Measurements from ENCODE around the gene NID1.

Gene NID1

DNA sequence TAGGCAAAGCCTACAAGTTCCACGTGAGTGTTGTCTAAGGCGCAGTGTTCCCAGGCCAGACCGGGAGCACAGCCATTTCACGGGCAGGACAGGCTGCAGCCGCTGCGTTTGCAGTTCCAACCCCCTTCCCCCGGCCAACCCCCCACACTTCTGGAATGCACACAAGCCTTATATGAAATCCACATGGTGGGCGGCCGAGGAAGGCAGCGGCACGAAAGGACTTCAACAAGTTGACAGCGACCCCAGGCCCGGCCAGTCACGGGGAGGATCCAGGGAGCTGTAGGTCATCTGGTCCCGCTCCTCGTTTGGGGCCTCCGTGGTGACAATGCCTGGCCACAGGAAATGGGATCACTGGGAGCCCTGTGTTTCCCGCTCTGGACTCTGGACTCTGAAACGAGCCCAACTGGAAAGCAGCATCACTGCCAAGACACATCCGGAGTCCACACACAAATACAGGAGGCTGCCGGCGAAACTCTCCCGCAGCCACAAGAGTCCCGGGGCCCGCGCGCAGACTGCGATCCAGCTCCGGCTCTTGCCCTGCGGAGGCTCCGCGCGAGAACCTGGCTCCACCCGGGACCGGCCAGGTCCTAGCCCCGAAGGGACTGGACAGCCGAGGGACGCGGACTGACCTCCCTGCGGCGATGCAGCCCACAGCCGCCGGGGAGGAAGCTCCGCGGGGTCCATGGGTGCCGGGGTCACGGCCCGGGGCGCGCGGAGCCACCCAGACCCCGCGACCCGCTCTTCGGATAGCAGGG is 794 bp downstream of the NID1 start:
- DNase-seq: no peak

DNA sequence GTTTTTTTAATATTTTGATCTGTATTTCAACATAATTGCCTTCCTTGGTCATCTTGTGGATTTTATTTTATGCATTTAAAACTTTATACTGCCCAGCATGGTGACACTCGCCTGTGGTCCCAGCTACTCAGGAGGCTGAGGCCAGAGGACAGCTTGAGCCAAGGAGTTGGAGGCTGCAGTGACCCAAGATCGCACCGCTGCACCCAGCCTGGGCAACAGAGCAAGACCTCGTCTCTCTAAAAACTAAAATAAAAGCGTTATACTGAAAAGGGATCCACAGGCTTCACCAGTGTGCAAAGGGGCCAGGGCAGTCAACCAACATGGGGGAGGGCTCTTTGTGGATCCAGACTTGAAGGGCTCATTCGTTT is 1.4 kb downstream of the NID1 start:
- DNase-seq: no peak

DNA sequence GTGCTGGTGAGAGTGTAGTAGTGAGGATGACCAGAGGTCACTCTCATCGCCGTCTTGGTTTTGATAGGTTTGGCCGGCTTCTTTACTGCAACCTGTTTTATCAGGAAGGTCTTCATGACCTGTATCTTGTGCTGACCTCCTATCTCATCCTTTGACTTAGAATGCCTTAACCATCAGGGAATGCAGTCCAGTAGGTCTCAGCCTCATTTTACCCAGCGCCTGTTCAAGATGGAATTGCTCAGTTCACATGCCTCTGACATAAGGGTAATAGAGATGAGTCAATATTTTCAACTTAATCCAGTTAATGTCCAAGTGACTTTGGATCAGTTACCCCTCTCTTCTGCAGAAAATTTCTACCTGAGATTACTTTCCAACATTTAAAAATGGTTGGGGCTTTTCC is 4.6 kb downstream of the NID1 start:
- no peak for DNase-seq

DNA sequence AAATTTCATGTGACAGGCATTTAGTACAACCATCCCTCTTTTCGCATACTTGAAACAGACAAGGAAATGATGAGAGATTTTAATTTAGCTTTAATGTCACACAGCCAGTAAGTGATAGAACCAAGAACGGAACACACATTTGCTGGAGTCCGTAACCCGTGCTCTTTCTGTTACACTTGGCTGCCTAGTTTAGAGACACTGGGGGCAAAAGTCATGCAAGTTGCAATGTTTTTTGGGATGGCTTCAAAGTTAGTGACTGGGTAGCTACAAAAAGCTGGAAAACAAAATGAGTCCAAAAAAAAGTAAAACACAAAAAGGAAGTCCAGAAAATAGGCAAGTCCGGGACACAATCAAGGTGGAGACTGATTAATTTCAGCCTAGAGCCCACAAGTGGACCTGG is 5.9 kb downstream of the NID1 start:
- no peak for DNase-seq

DNA sequence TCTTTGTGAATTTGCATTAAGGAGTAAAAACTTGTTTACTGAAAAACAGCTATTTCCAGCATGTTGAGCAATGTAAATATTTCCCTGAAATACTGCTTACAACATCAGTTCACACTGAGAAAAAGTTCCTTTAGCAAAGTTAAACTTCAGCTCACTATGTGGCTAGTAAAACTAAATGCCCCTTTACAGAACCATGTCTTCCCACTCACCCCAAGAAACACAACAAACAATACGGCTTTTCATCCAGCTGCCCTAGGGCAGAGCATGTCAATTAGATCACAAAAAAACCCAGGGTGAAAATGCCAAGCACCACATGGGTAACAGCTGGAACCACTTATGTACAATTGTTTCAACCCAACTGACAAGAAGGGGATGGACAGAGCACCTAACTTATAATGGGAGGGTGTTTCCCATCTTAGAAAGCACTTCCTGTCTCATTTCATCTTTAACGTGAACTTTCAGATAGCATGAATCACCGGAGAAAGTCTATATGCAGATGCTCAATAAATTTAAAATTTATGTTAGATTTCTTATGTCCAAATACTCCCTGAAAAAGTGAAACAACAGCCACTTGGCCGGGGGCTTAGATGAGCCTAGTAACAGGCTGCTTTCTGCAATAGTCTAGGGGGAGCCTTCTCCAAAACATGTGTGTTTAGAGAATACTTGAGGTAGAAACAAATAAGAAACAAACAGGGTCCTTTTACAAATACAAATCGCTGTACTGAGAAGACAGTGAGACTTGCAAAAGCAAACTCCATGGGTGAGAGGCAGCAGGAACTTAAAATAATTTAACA is 6.6 kb downstream of the NID1 start:
- DNase-seq: no peak

DNA sequence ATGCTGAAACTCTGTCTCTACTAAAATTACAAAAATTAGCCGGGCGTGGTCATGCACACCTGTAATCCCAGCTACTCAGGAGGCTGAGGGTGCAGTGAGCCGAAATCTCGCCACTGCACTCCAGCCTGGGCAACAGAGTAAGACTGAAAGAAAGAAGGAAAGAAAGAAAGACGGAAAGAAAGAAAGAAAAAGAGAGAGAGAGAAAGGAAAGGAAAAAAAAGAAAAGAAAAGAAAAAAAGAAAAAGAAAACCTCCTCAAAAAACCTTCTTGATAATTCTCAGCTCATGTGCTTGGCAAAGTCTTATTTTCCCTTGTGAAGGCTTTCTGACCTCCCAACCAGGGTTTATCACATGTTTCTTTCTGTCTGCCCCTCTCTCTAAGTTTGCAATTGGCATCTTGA is 7.3 kb downstream of the NID1 start:
- no peak for DNase-seq

DNA sequence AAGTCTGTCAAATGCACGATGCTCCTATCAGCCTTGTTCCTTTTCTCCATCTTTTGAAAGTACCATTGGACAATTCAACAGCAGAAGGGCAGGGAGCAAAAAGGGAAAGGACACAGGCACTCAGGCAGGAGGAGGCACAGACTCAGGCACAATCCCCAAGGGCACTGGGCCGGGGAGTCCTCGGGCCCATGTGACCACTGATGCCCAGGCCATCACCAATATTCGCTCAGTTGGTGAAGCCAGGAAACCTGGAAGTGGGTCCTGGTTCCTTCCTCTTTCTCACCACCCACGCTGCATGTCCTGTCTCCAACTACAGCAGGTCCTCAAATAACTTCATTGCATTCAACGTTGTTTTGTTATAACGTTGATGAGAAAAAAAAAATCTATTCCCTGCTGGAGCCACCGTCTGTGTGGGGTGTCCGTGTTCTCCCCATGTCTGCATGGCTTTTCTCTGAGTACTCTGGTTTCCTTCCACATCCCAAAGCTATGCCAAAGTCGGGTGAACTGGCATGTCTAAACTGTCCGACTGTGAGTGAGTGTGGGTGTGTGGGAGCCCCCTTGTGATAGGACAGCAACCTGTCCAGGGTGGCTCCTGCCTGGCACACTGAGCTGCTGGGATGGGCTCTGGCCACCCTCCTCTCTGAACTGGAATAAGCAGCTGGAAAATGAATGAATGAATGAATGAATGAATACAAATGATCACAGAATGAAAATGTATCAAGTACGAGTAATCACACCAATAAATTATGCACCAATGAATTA is 12.5 kb downstream of the NID1 start:
- no peak for DNase-seq

DNA sequence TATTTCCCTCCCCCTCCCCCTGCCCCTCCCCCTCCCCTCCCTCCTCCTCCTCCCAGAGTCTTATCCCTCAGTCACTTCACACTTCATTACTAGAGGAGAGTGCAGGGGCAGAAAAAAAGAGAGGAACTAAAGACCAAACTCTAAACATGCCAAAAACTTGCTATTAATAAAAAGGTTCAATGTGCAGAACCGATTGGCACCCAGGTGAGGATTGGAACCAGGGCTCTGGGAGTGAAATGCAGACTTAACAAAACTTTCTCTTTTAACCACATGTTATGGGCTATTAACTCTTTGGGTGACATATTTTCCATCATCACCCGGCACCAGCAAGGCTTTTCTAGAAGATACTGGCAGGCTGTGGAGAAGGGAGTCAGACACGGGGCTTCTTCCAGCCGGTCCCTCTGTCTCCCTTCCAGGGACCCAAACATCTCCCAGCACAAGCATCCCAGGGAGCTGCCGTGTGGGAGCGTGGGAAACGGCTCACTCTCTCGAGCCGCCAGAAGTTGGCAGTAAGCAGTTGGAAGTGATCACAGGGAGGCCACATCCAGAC is 13.6 kb downstream of the NID1 start:
- no peak for DNase-seq

DNA sequence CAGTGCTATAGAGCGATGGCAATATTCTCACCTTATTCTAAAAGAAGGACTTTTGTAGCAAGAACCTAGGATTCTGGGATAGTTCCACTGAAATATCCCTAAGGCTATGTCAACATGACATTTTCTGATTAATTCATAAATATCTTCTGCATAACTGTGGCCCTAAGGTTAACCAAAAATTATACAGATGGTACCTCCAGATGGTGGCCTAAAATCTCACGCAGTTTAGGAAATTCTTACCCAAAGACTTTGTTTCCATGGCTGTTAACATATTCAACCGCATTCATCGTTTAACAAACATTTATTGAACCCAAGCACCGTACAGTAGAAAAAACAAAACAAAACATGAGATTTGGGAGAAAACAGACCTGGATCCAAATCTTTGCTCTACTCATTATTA is 19.1 kb downstream of the NID1 start:
- DNase-seq: no peak

DNA sequence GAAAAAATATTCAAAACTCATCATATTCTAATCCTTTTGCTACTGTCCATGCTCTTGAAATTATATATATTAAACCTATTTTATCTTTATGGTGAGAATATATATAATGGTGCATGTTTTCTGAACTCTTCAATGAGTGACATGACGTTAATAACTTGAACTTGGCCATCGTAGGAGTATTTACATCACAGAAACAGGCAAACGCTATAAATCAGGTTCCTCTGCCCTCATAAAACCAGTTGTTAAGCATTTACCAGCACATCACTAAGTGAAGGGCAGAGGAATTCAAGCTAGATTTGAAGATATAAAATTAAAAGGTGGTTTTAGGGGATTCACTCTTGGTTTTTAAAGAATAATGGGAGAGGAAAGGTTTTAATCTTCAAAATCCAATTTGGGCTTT is 20.5 kb downstream of the NID1 start:
- DNase-seq: no peak

DNA sequence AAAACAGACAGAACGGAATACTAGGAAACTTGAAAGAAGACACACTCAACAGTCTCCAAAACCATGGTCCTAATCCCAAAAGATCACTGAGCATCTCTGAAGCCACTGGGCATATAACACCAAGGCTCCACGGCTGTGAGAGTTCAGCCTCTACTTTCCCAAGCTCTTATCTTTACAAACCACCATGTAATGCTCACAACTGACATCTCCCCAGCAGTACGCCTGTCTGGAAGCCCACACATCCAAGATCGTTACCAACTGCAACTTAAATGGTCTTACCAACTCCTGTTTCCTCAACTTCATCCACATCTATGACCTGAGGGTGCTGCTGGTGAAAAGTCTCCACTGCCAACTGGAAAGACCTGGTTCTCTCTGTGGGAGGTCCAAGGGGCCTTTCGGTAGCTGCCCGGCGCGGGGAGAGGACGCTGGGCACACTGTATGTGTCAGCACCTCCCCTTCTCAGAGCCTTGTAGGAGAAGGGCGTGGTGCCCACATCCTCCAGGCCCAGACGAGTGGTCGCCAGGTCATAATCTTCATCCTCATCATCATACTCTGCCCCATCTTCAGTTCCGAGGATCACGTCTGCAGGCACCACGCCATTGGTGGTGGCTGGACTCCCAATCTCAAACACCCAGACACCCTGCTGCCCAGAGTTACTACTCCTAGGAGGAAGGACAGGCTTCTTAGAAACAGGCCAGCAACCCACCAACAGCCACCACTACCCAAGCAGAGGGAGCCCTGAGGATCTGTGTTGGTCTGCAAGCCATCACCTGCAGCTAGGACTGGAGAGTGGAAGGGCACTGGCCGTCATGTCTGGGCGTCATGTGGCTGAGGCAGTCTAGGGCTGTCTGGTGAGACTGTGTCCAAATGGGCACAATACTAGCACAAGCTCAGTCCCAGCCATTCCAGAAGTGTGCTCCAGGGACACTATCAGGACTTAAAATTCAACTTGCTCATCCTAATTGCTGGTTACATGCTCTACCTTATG is 23.0 kb downstream of the NID1 start:
- no peak for DNase-seq

DNA sequence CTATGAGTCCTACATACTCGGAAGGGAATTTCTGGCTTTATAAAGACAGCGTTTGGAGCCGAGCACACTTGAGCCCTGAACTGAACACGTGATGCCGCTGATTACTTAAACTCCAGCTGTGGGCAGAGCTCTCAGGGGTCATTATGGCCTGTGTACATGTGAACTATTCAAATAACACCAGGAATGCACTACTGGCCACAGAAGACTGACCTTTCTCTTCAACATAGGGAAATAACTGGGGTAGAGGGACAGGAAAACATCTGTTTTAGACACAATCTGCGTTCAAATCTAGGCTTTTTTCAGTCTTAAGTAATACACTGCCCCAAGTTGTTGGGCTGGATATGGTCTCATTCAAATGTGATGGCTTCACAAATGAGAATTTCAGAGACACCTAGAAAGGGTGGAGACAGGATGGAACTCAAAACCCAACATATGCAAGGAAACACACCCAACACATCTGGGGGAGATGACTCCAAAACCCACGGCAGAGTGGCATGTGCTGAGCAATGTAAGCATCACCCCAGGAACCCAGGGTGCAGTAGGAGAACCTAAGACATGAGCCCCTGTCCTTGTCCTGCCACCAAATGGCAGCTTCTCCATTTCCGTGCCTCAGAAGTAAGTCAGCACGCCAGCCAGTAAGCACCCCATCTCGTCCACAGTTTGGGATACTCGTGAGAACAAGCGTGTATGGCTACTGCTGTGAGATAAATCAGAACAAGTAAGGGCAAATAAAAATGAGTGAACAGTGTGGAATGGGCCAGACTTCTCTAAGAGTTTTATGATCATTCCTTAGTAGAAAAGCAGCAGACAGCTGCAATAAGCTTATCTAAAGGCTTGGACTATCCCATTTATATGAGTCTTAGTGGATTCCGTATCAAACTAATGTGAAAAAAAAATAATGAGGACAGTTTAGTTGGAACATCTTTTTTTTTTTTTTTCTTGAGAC is 24.9 kb downstream of the NID1 start:
- no peak for DNase-seq

DNA sequence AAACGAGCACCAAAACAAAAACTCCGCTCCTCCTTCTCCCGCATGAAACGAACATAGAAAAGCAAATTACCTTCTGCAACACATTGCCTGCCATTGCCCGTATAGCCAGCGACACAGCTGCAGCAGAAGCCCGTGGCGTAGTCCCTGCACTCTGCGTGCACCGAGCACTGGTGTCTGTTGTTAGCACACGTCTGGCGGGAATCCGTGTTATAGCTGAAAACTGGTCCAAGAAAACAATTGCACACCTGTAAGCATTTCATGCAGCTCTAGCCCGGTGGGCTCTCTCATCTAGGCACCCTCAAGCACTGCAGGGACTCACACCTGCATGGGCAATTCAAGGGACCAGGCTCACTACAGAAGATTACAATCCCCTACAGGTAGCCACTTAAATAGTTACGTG is 26.9 kb downstream of the NID1 start:
- no peak for DNase-seq

DNA sequence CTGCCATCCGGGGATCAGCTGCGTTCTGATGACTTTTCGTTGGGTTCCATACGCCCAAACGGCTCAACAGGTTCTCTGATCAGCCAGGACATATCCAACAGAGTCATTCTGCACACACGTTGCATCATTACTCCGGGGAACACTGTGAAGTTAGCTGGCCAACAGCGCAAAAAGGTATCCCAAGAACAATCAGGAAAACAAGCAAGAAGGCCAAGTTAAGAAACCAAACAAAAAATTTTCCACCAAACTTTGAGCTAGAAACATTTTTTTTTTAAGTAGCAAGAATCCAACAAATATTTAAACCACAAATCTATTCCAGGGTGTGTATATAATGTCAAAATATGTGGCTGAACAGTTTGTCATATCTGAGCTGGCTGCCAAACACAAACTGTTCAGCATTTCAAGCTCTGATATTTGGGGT is 29.2 kb downstream of the NID1 start:
- DNase-seq: no peak

DNA sequence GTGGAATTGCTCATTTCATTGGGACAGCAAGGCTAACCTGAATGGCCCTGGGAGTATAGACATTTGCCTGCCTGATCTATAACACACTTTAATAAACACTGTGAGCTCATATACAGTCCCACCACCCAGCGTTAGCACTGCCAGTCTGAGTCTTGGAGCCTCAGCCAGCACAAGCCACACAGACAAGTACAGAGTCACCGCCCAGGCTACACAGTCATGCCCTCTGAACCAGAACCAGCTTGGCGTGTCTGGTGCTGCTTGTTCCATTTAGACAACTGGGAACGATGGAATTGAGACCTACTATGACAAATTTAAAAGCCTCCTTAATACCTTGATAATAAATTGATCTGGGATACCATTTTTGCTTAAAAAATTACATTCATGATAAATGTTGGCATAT is 31.6 kb downstream of the NID1 start:
- DNase-seq: no peak

DNA sequence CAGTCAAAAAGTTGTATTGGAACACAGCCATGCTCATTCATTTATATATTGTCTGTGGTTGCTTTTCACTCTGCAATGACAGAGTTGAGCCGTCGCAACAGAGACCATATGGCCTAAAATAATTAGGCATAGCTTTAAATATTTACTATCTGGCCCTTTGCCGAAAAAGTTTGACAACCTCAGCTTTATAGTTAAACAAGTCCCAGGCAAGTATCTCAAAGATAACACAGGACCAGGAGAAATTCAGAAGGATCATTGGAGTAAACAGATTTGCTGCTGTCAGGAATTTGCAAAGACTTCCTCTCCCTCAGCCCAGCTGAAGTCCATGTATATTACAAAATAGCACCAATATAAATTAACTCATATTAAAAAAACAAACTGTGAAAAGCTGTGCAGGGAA is 34.4 kb downstream of the NID1 start:
- DNase-seq: no peak

DNA sequence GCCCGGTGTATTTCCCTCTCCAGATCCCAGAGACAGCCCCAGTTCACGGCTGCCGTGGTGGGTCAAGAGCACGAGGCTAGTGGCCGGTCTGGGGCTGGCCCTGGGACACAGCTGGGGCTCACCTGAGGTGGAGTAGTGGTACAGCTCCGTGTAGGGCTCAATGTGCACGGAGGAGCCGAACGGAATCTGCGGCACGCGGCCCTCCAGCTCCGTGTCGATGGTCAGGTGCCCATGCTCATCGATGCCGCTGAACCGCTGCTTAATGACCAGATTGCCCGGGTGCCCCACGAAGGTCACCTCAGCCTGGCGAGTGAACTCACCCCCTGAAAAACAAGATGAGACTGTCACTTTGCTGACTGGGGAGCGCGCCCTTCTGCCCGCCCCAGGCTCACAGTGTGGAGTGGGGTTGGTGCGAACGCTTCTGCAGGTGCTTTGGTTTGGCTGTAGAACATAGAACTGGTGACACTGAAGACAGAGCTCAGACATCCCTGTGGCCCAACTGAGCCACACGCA is 35.4 kb downstream of the NID1 start:
- no peak for DNase-seq

DNA sequence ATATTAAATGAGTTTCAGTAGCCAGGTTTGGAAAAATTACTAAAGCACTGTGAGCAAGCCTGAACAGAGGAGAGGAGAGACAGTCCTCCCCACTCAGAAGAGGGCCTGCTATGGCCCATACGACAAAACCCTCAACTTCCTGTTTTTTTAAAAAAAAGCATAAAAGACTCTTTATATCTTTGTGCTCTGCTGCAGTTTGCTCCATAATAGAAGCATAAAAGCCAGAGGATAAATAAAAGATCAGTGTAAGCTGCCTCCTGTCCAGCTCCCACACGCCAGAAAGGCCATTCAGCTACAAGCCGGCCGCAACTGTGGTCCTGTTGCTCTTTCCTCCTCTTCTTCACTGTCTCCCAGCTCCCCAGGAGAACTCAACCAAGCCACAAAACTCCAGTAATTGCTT is 37.8 kb downstream of the NID1 start:
- DNase-seq: no peak

DNA sequence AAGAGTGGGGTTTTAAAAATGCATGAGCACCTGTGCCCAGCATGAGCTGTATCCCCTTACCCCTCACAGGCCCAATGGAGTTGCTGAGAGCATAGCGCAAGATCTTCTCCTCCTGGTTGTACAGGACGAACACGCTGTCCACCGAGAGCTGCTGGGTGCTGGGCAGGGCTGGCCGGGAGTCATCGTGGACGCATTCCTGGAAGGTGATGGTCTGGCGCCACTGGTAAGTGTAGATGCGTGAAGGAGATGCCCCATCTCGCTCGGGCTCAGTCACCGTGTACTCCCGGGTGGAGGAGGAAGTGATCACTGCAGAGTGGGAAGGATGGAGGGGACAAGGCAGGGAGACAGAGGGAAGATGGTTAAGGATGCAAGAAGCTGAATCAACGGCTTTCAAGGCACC is 39.1 kb downstream of the NID1 start:
- no peak for DNase-seq

DNA sequence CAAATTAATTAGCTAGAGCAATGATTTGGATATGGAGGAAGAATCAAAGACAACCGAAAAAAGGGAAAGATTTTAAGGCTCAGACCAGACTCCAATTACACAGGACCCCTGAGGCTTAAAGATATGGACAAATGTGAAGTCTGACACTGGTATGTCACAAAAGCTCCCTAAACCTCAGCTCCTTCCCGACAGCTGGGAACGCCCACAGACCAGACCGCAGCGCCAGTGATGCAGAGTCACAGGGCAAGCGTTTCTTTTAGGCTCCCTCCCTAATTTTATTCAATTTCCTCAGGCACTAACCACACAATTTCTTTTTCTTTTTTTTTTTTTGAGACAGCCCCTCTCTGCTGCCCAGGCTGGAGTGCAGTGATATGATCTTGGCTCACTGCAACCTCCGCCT is 40.2 kb downstream of the NID1 start:
- no peak for DNase-seq
